Vagina (tissue), 2 donors: ENCODE measurements around the gene SCNN1B.

Experiments
- CTCF ChIP-seq, 3 experiments: fragments of 450-650 bp in 2 of 3; fragments of 200-600 bp in 1 of 3; sonication (generic) in 1 of 3; IDR thresholded peaks; one replicate each; pipeline ENCODE4 v1.5.1; 2017 to 2019; ENCODE audit warnings: antibody characterized with exemption in 3 of 3, mild to moderate bottlenecking in 2 of 3, moderate library complexity in 2 of 3
- POLR2A ChIP-seq, 2 donors: fragments of 450-650 bp; IDR thresholded peaks; one replicate each; pipeline ENCODE4 v1.6.1; 2017; ENCODE audit warnings: antibody characterized with exemption in 2 of 2, mild to moderate bottlenecking in 2 of 2, moderate library complexity in 2 of 2

- TF ChIP-seq CTCF (IDR thresholded peaks at IDR 0.05) (no peak), POLR2A (IDR thresholded peaks at IDR 0.05) (no peak)
Measured at GRCh38 chr16:23288209-23288608, 13.9 kb upstream of the SCNN1B start.
